Suprapubic skin (tissue), 4 donors: ENCODE data around the gene RIPOR3.
"Not testable (repeated sequence)": the region's sequence is repeated elsewhere in the genome, so short reads cannot be mapped to it uniquely, and the experiment has no call there.

Experiments
- POLR2A ChIP-seq, 2 donors: fragments of 450-650 bp; IDR thresholded peaks; one replicate each; pipeline ENCODE4 v1.6.1; 2017; ENCODE audit warnings: antibody characterized with exemption in 2 of 2, mild to moderate bottlenecking in 2 of 2, moderate library complexity in 2 of 2
- POLR2AphosphoS5 ChIP-seq, 3 donors: sonication (generic); formaldehyde crosslinking; IDR thresholded peaks; one replicate each; pipeline ENCODE4 v1.6.1; 2017; ENCODE audit warnings: antibody characterized with exemption in 3 of 3
- TF ChIP-seq, protein P1 (sequence below), 2 donors: fragments of 200-600 bp in 1 of 2; fragments of 450-650 bp in 1 of 2; sonication (generic) in 1 of 2; IDR thresholded peaks; one replicate each; pipeline ENCODE4 v1.5.1; 2016 to 2019; ENCODE audit warnings: antibody characterized with exemption in 2 of 2, mild to moderate bottlenecking in 1 of 2, moderate library complexity in 1 of 2

DNA sequence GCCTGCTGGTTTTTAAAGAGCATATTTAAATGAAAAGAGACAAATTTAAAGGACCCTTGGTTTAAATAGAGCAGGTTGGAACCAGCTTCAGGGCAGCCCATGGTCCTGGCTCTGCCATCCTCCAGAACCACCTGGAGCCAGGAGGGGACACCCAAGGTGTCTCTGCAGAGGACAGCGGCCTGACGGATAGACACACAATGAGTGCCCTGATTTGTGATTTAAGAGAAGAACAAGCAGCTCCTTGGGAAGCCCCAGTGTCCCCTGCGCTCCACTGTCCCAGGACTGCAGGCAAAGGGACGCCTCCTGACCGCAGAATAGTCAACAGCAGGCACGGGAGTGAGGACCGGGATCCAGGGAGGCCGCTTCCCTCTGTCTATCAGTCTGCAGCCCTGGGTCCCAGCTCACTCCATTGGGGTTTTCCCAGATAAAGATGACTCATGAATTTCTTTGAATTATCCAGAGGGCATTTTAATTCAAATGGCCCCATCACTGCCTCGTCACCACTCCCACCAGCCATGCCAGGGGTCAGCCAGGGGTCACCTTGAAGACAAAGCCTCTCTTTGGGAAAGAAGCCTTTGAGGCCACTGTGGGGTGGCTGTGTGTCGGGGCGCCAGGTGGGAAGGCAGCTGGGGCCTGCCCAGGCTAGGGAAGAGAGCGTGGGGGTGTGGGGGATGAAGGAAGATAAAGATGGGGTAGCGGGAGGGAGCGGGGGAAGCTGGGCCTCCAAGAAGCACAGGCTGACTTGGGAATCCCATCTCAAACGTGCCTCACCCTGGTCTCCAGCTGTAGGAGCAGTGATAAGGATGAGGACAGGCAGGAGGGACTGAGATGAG, 53.1 kb downstream of the RIPOR3 start:
- TF ChIP-seq POLR2A, POLR2AphosphoS5 (IDR thresholded peaks at IDR 0.05): not testable (repeated sequence)
- TF ChIP-seq, protein P1, sequence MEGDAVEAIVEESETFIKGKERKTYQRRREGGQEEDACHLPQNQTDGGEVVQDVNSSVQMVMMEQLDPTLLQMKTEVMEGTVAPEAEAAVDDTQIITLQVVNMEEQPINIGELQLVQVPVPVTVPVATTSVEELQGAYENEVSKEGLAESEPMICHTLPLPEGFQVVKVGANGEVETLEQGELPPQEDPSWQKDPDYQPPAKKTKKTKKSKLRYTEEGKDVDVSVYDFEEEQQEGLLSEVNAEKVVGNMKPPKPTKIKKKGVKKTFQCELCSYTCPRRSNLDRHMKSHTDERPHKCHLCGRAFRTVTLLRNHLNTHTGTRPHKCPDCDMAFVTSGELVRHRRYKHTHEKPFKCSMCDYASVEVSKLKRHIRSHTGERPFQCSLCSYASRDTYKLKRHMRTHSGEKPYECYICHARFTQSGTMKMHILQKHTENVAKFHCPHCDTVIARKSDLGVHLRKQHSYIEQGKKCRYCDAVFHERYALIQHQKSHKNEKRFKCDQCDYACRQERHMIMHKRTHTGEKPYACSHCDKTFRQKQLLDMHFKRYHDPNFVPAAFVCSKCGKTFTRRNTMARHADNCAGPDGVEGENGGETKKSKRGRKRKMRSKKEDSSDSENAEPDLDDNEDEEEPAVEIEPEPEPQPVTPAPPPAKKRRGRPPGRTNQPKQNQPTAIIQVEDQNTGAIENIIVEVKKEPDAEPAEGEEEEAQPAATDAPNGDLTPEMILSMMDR (IDR thresholded peaks at IDR 0.05): not testable (repeated sequence)
